ENCODE results near the gene TRPM5. TPM values are rescaled to one million over a fixed set of nuclear protein-coding genes. Genes with fewer than 3 reads are reported as not detected.

The TRPM5 gene
- total RNA-seq, 1 donor from 2014 or later, result not detected

- no peak for TF ChIP-seq EZH2 (IDR thresholded peaks at IDR 0.05; ENCODE audit: insufficient read depth, low read length)
- TF ChIP-seq, protein P1, sequence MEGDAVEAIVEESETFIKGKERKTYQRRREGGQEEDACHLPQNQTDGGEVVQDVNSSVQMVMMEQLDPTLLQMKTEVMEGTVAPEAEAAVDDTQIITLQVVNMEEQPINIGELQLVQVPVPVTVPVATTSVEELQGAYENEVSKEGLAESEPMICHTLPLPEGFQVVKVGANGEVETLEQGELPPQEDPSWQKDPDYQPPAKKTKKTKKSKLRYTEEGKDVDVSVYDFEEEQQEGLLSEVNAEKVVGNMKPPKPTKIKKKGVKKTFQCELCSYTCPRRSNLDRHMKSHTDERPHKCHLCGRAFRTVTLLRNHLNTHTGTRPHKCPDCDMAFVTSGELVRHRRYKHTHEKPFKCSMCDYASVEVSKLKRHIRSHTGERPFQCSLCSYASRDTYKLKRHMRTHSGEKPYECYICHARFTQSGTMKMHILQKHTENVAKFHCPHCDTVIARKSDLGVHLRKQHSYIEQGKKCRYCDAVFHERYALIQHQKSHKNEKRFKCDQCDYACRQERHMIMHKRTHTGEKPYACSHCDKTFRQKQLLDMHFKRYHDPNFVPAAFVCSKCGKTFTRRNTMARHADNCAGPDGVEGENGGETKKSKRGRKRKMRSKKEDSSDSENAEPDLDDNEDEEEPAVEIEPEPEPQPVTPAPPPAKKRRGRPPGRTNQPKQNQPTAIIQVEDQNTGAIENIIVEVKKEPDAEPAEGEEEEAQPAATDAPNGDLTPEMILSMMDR (IDR thresholded peaks at IDR 0.05; ENCODE audit: insufficient read depth, low read depth, low read length), result no peak
- Mint-ChIP-seq H3K36me3 (ENCODE audit: low read depth, unreplicated experiment) (no peaks in the 10 kb centered on the region), H3K9me3 (ENCODE audit: unreplicated experiment) (peaks cover 5% of the 10 kb centered on the region), H3K4me3 (ENCODE audit: unreplicated experiment) (no peak overlapping the region), H3K27ac (ENCODE audit: unreplicated experiment) (no peak overlapping the region), H3K4me1 (ENCODE audit: low read depth, unreplicated experiment) (no peaks in the 10 kb centered on the region), H3K27me3 (ENCODE audit: low read depth, unreplicated experiment) (peaks cover 24% of the 10 kb centered on the region)
- Histone ChIP-seq H2AFZ (ENCODE audit: low read depth, low read length) (no peak overlapping the region), H4K20me1 (ENCODE audit: insufficient read depth, low read length) (peaks cover 2% of the 10 kb centered on the region), H3K27me3 (ENCODE audit: insufficient read depth, low read length) (peaks cover 9% of the 10 kb centered on the region), H3K4me3 (ENCODE audit: insufficient read depth, low read depth, low read length) (no peak overlapping the region), H3K9ac (ENCODE audit: low read length) (no peak overlapping the region), H3K27ac (ENCODE audit: low read depth, low read length) (no peak overlapping the region), H3K36me3 (ENCODE audit: insufficient read depth, low read length) (no peaks in the 10 kb centered on the region), H3K4me2 (ENCODE audit: low read length) (no peak overlapping the region), H3K4me1 (ENCODE audit: insufficient read depth, low read length) (no peaks in the 10 kb centered on the region), H3K9me3 (ENCODE audit: insufficient read depth, low read depth, low read length) (peaks cover 2% of the 10 kb centered on the region), H3K79me2 (ENCODE audit: insufficient read depth, low read length) (no peaks in the 10 kb centered on the region)
- FAIRE-seq, result no peak
- no peak for DNase-seq (ENCODE audit: low read depth)
Observed at GRCh38 chr11:2433106-2433925, 11.0 kb downstream of the TRPM5 start.

DNA sequence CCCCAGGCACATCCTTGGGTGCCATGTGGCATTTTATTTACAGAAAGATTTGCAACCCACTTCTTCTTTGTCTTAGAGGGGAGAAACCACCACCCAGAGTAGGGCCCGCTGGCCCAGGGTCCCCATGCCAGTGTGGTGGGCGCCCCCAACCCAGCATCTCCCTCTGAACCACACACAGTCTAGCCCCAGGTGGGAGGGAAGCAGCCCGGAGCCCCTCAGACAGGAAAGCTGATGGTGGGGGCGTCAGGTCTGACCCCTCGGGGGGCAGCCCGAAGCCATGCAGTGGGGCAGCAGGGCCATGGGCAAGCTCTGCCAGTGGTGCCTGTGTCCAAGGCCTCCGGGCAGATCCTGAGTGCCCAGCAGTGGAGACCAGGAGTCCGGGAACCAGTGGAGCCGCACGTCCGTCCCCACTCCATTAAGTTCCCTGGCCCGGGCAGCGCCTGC lies 11.7 kb downstream of the TRPM5 start:
- H3K4me3 Mint-ChIP-seq (ENCODE audit: unreplicated experiment), result no peak overlapping the region
- Histone ChIP-seq H3K4me3 (ENCODE audit: insufficient read depth, low read depth, low read length) (no peak overlapping the region), H3K4me1 (ENCODE audit: insufficient read depth, low read length) (no peaks in the 10 kb centered on the region), H2AFZ (ENCODE audit: low read depth, low read length) (no peak overlapping the region), H3K9ac (ENCODE audit: low read length) (no peak overlapping the region), H3K27ac (ENCODE audit: low read depth, low read length) (no peak overlapping the region), H4K20me1 (ENCODE audit: insufficient read depth, low read length) (peaks cover 2% of the 10 kb centered on the region), H3K27me3 (ENCODE audit: insufficient read depth, low read length) (peaks cover 3% of the 10 kb centered on the region), H3K4me2 (ENCODE audit: low read length) (no peak overlapping the region), H3K79me2 (ENCODE audit: insufficient read depth, low read length) (no peaks in the 10 kb centered on the region), H3K36me3 (ENCODE audit: insufficient read depth, low read length) (no peaks in the 10 kb centered on the region), H3K9me3 (ENCODE audit: insufficient read depth, low read depth, low read length) (peaks cover 2% of the 10 kb centered on the region)
- DNase-seq (ENCODE audit: low read depth) (no peak), FAIRE-seq (no peak)
- TF ChIP-seq, protein P1 (IDR thresholded peaks at IDR 0.05; ENCODE audit: insufficient read depth, low read depth, low read length), result no peak
- TF ChIP-seq EZH2 (IDR thresholded peaks at IDR 0.05; ENCODE audit: insufficient read depth, low read length), result no peak
- peaks cover 1% of the 10 kb centered on the region for H3K9me3 Mint-ChIP-seq (ENCODE audit: unreplicated experiment)
- H3K27me3 Mint-ChIP-seq (ENCODE audit: low read depth, unreplicated experiment), result peaks cover 22% of the 10 kb centered on the region
- no peaks in the 10 kb centered on the region for H3K4me1 Mint-ChIP-seq (ENCODE audit: low read depth, unreplicated experiment)
- H3K27ac Mint-ChIP-seq (ENCODE audit: unreplicated experiment), result no peak overlapping the region
- no peaks in the 10 kb centered on the region for H3K36me3 Mint-ChIP-seq (ENCODE audit: low read depth, unreplicated experiment)

GRCh38 chr11:2432171-2432621 lies 12.1 kb downstream of the TRPM5 start:
- no peak overlapping the region for H3K9ac ChIP-seq (ENCODE audit: low read length)
- Mint-ChIP-seq H3K27me3 (ENCODE audit: low read depth, unreplicated experiment) (peaks cover 20% of the 10 kb centered on the region), H3K4me1 (ENCODE audit: low read depth, unreplicated experiment) (no peaks in the 10 kb centered on the region), H3K36me3 (ENCODE audit: low read depth, unreplicated experiment) (no peaks in the 10 kb centered on the region), H3K9me3 (ENCODE audit: unreplicated experiment) (no peaks in the 10 kb centered on the region), H3K4me3 (ENCODE audit: unreplicated experiment) (no peak overlapping the region), H3K27ac (ENCODE audit: unreplicated experiment) (no peak overlapping the region)
- peaks cover 3% of the 10 kb centered on the region for H3K27me3 ChIP-seq (ENCODE audit: insufficient read depth, low read length)
- DNase-seq (ENCODE audit: low read depth) (no peak), FAIRE-seq (no peak)
- H3K4me1 ChIP-seq (ENCODE audit: insufficient read depth, low read length), result no peaks in the 10 kb centered on the region
- H3K4me2 ChIP-seq (ENCODE audit: low read length), result no peak overlapping the region
- H3K4me3 ChIP-seq (ENCODE audit: insufficient read depth, low read depth, low read length), result no peak overlapping the region
- H3K79me2 ChIP-seq (ENCODE audit: insufficient read depth, low read length), result no peaks in the 10 kb centered on the region
- H4K20me1 ChIP-seq (ENCODE audit: insufficient read depth, low read length), result peaks cover 2% of the 10 kb centered on the region
- TF ChIP-seq EZH2 (IDR thresholded peaks at IDR 0.05; ENCODE audit: insufficient read depth, low read length), result no peak
- TF ChIP-seq, protein P1 (IDR thresholded peaks at IDR 0.05; ENCODE audit: insufficient read depth, low read depth, low read length), result no peak
- peaks cover 2% of the 10 kb centered on the region for H3K9me3 ChIP-seq (ENCODE audit: insufficient read depth, low read depth, low read length)
- no peak overlapping the region for H3K27ac ChIP-seq (ENCODE audit: low read depth, low read length)
- H2AFZ ChIP-seq (ENCODE audit: low read depth, low read length), result no peak overlapping the region
- H3K36me3 ChIP-seq (ENCODE audit: insufficient read depth, low read length), result no peaks in the 10 kb centered on the region

Data from astrocyte (in vitro differentiated cells and primary cell).